Stimulated activated CD8-positive, alpha-beta memory T cell treated with anti-CD3 and anti-CD28 coated beads, Interleukin-7, amount 100 ng/mL, for 1 hour (primary cell): ENCODE results near the gene LKAAEAR1.
"Not testable (repeated sequence)": the region's sequence is repeated elsewhere in the genome, so short reads cannot be mapped to it uniquely, and the experiment has no call there.

ENCODE experiments used
- DNase-seq, 2 donors: peaks; one replicate each; pipeline ENCODE4 v3.0.0-alpha.2; 2020; ENCODE audit warnings: low read depth in 2 of 2

Gene LKAAEAR1

GRCh38 chr20:64083804-64084684 lies at the start of gene LKAAEAR1:
TSS of gene LKAAEAR1 (minus strand) at chr20:64084398. CDS start at chr20:64084219, 179 bp downstream.
- DNase-seq = no peak

GRCh38 chr20:64131406-64131805 lies 47.2 kb upstream of the LKAAEAR1 start:
- DNase-seq = no peak

GRCh38 chr20:64130876-64131275 lies 46.7 kb upstream of the LKAAEAR1 start:
- no peak for DNase-seq

- DNase-seq = no peak
Observed at GRCh38 chr20:64130271-64130670, 46.1 kb upstream of the LKAAEAR1 start.

- DNase-seq = no peak
Observed at GRCh38 chr20:64129146-64129782, 45.1 kb upstream of the LKAAEAR1 start.

- not testable (repeated sequence) for DNase-seq
Observed at GRCh38 chr20:64123517-64123916, 39.3 kb upstream of the LKAAEAR1 start.

GRCh38 chr20:64122927-64123326 lies 38.7 kb upstream of the LKAAEAR1 start:
- DNase-seq = not testable (repeated sequence)

- no peak for DNase-seq
Observed at GRCh38 chr20:64121586-64121985, 37.4 kb upstream of the LKAAEAR1 start.

- no peak for DNase-seq
Observed at GRCh38 chr20:64119681-64120341, 35.6 kb upstream of the LKAAEAR1 start.

- no peak for DNase-seq
Observed at GRCh38 chr20:64119301-64119680, 35.1 kb upstream of the LKAAEAR1 start.

GRCh38 chr20:64117432-64117777 lies 33.2 kb upstream of the LKAAEAR1 start:
- not testable (repeated sequence) for DNase-seq

- no peak for DNase-seq
Observed at GRCh38 chr20:64116541-64117431, 32.6 kb upstream of the LKAAEAR1 start.

- DNase-seq = no peak
Observed at GRCh38 chr20:64116016-64116415, 31.8 kb upstream of the LKAAEAR1 start.

- DNase-seq = no peak
Observed at GRCh38 chr20:64115171-64115911, 31.1 kb upstream of the LKAAEAR1 start.

GRCh38 chr20:64114356-64114971 lies 30.3 kb upstream of the LKAAEAR1 start:
- DNase-seq = no peak

GRCh38 chr20:64113796-64114355 lies 29.7 kb upstream of the LKAAEAR1 start:
- DNase-seq = no peak

- DNase-seq = no peak
Observed at GRCh38 chr20:64113444-64113775, 29.2 kb upstream of the LKAAEAR1 start.

- DNase-seq = no peak
Observed at GRCh38 chr20:64112691-64113443, 28.7 kb upstream of the LKAAEAR1 start.

- no peak for DNase-seq
Observed at GRCh38 chr20:64111841-64112641, 27.8 kb upstream of the LKAAEAR1 start.
